ENCODE data around the gene RAPGEF1.
"Not testable (repeated sequence)": the region's sequence is repeated elsewhere in the genome, so short reads cannot be mapped to it uniquely, and the experiment has no call there.

RAPGEF1 gene, protein sequence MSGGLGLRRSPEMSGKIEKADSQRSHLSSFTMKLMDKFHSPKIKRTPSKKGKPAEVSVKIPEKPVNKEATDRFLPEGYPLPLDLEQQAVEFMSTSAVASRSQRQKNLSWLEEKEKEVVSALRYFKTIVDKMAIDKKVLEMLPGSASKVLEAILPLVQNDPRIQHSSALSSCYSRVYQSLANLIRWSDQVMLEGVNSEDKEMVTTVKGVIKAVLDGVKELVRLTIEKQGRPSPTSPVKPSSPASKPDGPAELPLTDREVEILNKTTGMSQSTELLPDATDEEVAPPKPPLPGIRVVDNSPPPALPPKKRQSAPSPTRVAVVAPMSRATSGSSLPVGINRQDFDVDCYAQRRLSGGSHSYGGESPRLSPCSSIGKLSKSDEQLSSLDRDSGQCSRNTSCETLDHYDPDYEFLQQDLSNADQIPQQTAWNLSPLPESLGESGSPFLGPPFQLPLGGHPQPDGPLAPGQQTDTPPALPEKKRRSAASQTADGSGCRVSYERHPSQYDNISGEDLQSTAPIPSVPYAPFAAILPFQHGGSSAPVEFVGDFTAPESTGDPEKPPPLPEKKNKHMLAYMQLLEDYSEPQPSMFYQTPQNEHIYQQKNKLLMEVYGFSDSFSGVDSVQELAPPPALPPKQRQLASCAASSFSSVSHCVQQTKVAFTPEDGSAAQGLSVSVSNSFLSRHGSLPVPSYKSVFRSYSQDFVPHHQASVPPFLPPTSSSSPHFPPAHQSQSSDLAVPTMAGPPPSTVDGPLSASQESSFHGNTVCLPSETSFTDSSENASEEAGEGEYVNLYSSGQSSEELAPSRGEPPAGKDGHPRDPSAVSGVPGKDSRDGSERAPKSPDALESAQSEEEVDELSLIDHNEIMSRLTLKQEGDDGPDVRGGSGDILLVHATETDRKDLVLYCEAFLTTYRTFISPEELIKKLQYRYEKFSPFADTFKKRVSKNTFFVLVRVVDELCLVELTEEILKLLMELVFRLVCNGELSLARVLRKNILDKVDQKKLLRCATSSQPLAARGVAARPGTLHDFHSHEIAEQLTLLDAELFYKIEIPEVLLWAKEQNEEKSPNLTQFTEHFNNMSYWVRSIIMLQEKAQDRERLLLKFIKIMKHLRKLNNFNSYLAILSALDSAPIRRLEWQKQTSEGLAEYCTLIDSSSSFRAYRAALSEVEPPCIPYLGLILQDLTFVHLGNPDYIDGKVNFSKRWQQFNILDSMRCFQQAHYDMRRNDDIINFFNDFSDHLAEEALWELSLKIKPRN (N-terminal part only)

DNA sequence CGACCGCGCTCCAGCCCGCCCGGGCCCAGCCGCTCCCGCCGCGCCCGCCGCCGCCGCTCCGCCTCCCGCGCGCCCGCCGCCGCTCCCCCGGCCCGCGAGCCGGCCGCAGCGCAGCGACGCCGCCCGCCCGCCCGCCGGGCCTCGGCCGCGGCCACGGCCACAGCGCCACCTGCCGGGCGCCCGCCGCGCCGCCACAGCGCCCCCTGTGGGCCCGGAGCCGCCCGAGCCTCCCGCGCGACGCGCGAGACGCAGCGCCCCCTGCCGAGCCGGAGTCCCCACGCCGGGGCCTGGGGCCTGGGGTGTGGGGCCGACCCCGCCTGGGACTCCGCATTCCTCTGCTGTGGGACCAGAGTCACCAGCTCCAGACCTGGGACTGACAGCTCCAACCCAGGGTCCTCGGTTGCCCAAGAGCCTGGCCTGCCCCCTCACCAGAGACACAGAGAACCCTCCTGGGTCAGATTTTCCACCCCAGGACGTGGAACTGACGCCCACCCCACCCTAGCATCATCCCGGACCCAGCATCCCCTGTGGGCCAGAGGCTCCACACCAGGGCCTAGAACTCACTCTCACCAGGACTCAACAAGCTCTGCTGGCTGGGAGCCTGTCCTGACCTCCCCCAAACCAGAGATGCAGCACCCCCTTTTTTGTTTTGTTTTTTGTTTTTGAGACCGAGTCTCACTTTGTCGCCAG is at the start of gene RAPGEF1:
RAPGEF1 (minus strand) TSS at position 118 of the 690 bp plus-strand sequence. CDS start 246 bp downstream, outside the sequence.
- DNase-seq, result peak; percentile 55

DNA sequence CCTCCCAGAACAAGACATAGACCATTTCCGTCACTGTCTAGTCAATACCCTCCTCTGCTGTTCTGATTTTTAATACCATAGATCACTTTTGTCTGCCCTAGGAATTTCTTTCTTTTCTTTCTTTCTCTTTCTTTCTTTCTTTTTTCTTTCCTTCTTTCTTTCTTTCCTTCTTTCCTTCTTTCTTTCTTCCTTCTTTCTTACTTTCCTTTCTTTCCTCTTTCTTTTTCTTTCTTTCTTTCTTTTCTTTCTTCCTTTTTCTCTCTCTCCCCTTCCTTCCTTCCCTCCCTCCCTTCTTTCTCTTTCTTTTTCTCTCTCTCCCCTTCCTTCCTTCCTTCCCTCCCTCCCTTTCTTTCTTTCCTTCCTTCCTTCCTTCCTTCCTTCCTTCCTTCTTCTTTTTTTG is 49.0 kb upstream of the RAPGEF1 start:
- no peak for DNase-seq

DNA sequence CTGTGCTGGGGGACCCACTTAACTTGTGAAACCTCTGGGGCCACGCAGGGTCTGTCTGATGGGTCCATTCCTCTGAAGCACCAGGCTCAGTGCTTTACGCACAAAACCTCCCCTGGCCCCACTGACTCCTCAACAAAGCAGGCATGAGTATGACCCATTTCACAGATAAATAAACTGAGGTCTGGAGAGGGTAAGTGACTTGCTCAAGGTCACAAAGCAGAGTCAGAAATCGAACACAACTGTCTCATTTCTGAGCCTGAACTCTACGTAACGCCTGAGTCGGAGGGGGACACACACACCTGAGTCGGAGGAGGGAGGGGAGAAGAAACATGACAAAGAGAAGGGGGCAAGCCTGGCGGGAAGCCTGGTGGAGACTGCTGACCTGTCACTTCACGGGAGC is 48.0 kb upstream of the RAPGEF1 start:
- no peak for DNase-seq

DNA sequence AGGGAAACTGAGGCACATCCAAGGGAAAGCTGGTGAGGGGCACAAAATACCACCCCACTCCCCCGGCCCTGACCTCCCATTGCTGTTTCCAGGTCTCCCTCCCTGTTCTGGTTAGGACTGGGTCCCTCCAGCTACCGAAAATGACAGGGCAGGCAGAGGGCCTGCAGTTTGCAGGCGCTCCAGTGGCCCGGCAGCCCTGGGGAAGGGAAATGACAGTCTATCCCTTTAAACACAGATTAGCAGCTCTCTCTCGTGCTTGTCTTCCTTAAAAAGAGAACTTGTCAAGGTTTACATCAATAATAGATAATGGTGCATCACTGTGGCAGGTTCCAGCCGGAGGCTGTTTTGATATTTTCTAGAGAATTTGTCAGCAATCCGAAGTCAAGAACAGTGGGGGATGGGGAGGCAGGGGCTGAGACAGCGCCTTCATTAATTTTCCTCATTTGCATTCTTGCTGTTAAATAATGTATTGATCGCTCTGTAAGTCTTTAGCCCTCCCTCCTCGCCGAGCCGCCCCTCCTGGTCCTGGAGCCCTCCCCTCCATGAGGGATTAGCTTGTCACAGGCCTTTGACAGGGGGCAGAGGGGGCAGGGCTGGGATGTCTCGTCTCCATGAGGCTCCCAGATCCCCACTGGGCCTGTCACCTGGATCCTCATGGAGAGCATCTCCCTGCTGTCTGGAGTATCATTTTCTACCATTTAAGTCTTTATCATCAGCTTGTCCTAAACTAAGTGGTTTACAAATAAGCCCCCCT is 45.0 kb upstream of the RAPGEF1 start:
- no peak for DNase-seq

DNA sequence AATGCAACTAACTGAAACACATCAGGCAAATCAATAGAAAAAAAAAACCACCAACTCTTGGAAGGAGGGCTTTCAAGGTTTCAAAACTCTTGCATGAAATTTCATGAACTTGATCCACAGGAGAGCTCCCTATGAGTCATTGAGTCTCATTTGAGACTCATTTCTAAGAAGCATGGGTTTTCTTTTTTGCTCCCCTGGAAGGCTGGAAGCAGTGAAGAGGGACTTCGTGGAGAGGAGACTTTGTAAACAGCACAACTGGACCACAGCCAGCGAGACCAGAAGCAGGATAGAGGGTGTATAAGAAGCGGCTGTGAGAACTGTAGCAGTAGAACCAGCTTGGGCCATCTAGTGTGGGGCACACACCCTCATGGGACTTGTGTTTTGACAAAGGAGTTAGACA is 41.2 kb upstream of the RAPGEF1 start:
- DNase-seq, result no peak

DNA sequence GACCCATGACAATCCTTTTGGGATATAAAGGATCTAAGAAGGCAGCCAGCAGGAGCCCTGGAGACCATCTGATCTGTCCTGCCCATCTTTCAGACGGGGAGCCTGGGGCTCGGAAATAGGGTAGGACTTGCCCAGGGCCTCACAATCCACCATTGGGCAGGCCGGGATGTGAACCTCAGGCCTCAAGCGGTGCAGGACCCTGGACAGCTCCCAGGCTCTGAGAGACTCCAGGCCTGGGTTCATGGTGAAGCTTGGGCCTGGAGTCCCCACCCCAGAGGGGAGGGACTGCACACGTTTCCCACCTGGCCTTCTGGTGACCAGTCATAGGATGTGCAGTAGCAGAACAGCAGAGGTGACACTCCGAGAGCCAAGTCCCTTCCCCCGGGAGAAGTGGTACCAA is 36.6 kb upstream of the RAPGEF1 start:
- DNase-seq, result peak; percentile 45

DNA sequence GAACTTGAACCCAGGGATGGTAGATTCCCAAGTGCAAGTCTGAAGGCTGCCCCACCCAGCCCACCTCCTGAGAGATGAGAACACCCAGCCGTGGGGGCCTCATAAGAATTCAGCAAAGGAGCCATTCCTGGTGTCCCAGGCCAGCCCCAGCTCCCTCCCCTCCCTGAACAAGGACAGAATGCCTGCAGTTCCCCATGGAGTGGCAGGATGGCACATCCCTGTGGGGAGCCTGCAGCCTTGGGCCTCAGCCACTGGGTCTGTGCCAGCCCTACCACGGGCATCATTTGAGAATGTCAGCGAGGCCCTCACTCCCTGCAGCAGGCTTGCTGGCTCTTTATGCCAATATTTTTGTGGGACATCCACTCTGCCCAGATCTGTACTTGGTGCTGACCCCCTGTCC is 36.2 kb upstream of the RAPGEF1 start:
- DNase-seq, result no peak

DNA sequence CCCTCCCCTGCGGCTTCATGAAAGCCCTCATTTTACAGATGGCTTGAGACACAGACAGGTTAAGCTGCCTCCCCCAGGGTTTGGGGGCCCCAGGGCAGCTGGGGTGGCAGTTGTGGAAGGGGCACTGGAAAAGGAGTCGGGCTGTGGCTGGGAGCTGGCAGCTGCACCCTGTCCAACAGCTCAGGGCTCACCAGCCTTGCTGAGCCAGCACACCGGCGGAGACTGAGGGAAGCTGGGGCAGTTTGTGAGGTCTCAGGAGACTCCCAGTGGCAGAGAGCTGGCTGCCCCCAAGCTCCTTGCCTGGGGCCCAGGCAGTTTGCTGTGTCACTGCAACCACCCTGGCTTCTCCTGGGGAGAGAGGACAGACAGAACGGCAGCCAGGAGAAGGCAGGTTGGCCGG is 34.8 kb upstream of the RAPGEF1 start:
- DNase-seq, result no peak

DNA sequence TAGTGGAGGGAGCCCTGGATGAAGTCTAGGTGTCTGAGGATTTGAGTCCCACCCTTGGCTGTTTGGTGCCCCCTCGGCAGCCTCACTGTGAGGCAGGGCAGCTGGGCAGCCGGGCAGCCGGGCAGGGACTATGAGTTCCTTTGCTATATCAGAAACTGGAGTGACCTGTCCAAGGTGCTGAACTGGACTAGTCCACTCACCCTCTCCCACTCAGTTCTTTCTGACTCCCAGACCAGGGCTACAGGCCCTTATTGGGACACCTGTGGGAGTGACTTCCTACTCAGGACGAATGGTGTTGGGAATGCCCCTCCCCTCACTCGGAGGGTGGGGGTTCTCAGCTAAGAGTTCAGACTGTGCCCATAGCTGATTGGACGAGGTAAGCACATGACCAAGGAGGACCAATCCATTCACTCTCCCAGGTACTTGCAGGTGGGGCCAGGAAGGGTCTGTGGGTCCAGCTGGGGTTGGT is 34.1 kb upstream of the RAPGEF1 start:
- peak; percentile 58 for DNase-seq

DNA sequence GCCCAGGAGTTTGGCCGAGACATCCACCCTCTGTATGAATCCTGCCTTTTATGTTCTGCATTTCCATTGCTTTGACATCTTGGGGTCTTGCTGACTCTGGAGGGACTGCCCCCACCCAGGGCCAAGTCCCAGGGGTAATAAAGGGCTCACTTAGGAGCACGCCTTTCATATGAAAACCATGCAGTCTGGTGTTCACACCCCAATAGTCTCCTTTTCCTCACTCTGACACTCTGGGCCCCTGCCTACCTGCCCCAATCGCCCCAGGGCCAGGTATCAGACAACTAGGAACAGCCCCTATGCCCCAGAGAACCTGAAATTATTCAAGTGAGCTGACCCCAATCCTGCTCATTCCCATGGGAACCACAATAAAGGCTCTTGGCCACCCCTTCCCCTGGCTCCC is 33.1 kb upstream of the RAPGEF1 start:
- DNase-seq, result no peak

DNA sequence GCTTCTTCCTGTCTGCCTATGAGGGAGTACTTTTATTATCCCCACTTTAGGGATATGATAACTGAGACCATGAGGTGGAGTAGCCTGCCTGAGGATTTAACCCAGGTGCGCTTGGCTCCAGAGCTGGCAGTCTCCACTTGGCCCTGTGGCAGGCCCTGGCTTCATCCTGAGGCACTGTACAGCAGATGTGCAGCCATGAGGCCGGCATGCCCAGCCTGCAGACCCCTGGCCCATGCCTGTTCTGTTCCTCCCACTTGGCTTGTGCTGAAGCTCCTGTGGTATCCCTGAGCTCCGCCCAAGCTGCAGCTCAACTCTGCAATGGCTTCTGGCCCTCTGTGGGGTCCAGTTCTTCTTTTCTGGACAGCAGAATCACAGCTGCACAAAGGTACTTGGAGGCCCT is 31.8 kb upstream of the RAPGEF1 start:
- DNase-seq, result no peak

DNA sequence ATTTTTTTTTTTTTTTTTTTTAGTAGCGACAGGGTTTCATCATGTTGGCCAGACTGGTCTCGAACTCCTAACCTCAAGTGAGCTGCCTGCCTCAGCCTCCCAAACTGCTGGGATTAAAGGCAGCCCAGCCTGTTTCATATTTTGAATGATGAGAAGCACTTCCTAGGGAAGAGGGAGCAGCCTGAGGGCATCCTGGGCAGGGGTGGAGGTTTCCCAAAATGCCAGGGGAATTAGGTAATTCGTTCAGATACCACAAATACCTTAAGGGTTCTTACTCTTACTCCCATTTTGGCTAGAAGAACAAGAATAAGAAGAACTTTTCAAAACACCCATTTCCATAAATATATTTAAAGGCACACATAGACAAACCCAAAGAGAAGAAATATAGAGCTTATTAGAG is 29.5 kb upstream of the RAPGEF1 start:
- DNase-seq, result no peak

DNA sequence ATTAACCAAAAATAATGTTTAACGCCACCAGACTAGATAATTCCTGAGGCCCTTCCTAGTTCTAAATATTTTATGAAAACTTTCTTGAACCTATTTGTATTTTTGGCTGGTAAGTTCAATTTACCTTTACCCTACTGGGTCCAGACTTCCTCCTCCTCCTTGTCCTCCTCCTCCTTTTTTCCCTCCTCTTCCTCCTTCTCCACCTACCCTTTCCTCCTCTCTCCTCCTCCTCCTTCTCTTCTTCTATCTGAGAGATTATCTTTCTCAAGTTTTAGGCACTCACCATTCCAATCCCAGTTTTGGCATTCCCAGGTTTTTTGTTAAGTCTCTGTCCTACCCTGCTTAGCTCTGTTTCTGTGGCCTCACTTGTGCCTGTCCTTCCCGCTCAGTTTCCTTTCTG is 24.7 kb upstream of the RAPGEF1 start:
- DNase-seq, result no peak

DNA sequence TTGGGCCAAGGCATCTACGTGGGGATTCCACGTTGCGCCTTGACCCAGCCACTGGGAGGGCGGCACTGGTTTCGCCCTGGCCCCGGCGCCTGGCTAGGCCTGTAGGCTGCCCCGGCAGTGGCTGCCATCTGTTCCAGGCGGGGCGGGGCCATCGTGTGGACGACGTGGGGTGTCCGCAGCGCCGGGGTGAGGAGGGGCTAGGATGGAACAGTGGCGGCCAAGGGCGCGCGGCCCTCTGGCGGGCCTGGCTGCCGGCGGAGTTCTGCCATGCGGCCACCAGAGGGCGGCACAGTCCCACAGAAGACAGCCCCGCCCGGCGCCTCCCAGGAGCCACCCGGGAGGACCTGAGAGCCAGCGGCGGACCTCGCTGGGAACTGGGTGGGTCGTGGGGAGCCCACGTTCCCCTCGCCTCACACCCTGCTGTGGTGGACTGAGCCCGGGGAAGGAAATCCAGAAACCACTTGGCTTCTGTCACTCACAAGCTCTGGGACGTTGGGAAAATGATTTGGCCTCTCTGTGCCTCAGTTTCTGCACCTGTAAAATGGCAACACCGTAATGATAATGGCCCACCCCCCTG is 22.6 kb upstream of the RAPGEF1 start:
- peak; percentile 43 for DNase-seq

DNA sequence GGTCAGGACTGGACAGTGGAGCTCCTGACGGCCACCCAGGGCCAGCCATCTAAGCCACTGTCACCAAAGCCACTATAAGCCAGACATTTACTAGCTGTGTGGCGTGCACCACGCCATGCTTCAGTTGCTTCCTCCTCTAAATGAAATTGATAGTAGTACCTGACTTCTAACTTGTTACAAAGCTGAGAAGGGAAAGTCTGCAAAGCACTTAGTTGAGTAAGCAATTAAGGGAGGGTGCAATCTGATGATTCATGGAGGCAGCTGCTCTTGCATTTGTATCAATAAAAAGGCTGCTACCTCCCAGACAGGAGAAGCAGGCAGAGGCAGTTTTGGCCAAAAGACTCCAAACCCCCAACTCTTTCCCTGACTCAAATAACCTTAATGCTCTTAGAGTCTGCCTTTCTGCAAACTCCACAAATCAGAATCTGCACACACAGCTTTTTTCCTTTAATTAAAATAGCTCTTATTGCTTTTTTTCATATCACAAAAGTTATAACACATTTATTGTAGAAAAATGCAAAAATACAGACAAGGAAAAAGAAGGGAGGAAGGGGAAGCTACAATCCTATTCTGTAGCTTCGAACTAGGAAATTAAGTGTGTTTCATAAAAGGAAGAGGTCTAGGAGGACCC is 19.3 kb upstream of the RAPGEF1 start:
- no peak for DNase-seq

DNA sequence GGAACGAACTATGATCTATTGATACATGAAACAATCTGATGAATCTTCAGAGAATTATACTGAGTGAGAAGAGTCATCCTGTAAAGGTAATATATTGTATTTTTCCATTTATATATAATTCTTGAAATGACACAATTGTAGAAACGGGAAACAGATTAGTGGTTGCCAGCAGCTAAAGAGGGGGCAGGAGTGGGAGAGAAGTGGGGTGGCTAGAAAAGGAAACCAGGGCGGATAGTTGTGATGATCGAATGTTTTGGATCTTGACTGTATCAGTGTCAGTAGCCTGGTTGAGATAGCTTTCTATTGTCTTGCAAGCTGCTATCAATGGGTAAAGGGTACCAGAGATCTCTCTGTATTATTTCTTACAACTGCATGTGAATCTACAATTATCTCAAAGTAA is 17.7 kb upstream of the RAPGEF1 start:
- DNase-seq, result no peak

DNA sequence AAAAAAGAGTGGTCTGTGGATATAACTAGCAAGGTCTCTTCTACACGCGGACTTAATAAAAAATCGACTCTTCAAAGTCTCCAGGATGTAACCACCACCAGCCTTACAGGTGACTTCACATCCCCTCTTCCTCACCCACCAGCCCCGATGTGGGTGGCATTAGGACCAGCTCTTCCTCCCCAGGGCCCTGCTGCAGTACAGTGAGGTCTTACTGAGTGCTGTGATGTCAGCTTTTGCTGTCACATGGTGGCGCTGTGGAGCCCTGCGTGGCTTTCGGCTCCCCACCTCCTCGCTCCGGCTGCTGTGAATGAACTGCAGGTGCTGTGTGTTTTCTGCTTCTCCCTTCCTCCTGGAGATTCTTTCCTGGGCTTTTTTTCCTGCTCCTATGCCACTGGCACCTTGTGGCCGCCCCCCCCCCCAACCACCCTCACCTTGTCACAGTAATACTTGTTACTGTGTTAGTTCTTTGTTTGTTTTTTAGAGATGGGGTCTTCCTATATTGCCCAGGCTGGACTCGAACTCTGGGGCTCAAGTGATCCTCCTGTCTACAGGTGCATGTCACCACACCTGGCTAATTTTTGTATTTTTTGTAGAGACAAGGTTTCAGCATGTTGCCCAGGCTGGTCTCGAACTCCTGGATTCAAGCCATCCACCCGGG is 15.8 kb upstream of the RAPGEF1 start:
- peak; percentile 63 for DNase-seq

DNA sequence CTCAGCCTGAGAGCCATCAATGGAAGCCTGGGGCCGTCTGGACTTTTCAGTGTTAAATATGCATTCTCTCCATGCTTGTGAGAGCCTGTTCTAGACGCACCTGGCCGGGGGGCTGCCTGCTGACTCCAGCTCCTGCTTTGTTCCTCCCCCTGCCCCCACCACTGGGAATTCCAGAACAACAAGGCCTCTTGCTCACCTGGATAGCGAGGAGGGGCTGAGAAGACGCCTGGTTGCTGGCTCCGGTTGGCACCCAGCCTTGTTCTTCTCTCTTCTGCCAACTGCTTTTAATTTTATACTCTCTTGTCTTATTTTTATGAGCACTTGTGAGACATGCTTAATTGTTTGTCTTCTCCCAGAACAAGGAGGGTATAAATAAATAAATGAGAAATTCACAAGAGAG is 15.0 kb upstream of the RAPGEF1 start:
- DNase-seq, result no peak

DNA sequence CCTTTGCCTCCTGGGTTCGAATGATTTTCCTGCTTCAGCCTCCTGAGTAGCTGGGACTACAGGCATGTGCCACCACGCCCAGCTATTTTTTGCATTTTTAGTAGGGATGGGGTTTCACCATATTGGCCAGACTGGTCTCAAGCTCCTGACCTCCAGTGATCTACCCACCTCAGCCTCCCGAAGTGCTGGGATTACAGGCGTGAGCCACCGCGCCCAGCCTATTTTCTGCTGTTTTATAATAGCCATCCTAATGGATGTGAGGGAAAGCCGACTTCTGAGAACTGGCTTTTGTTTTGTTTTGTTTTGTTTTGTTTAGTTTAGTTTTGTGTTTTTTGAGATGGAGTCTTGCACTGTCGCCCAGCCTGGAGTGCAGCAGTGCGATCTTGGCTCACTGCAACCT is 13.9 kb upstream of the RAPGEF1 start:
- not testable (repeated sequence) for DNase-seq

DNA sequence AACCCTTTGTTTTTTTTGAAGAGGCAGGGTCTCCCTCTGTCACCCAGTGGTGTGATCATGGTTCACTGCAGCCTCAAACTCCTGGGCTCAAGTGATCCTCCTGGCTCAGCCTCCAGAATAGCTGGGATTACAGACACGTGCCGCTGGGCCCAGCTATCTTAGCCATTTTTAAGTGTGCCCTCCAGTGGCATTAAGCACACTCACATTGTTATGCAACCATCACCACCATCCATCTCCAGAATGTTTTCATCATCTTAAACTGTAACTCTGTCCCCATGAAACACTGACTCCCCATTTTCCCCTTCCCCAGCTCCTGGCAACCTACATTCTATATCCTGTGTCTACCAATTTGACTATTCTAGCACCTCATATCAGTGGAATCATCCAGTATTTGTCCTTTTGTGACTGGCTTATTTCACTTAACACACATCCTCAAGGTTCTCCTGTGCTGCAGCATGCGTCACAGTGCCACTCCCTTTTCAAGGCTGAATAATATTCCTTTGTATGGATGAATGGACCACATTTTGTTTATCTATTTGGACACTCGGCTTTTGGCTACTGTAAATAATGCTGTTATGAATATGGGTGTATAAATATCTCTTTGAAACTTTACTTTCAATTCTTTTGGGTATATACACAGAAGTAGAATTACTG is 12.5 kb upstream of the RAPGEF1 start:
- DNase-seq, result no peak
